GM23338 (cell line): ENCODE results near the gene PLCG2. TPM values are rescaled to one million over a fixed set of nuclear protein-coding genes. Genes with fewer than 3 reads are reported as not detected.

Source experiments
- ATAC-seq: fragments of 200-7000 bp; cut with Tn5 transposase; 3 replicates; pipeline ENCODE4 v1.9.1; 2020
- DNase-seq: peaks from one replicate; pipeline ENCODE4 v3.0.0-alpha.2; 2015; ENCODE audit warnings: low spot score
- H2AFZ ChIP-seq: fragments of 200-600 bp; sonication (generic); 2 replicates; pipeline ENCODE4 v1.8.0; 2016; ENCODE audit warnings: antibody characterized with exemption, mild to moderate bottlenecking, moderate library complexity
- H3F3A ChIP-seq: fragments of 200-600 bp; sonication (generic); replicated peaks from 2 replicates; pipeline ENCODE4 v1.8.0; 2017; ENCODE audit warnings: antibody characterized with exemption, mixed run types, low read depth
- H3K27ac ChIP-seq: fragments of 200-600 bp; sonication (generic); 2 replicates; pipeline ENCODE4 v1.6.1; 2016; ENCODE audit warnings: low read depth
- H3K27me3 ChIP-seq: fragments of 200-600 bp; sonication (generic); 2 replicates; pipeline ENCODE4 v1.8.0; 2016; ENCODE audit warnings: mild to moderate bottlenecking, mixed run types, moderate library complexity; ENCODE audit not compliant: insufficient read depth
- H3K36me3 ChIP-seq: fragments of 200-600 bp; sonication (generic); 2 replicates; pipeline ENCODE4 v1.8.0; 2016; ENCODE audit warnings: mild to moderate bottlenecking; ENCODE audit not compliant: insufficient read depth
- H3K4me1 ChIP-seq: fragments of 200-600 bp; sonication (generic); 2 replicates; pipeline ENCODE4 v1.8.0; 2016; ENCODE audit warnings: mild to moderate bottlenecking, moderate library complexity; ENCODE audit not compliant: insufficient read depth
- H3K4me2 ChIP-seq: fragments of 200-600 bp; sonication (generic); 2 replicates; pipeline ENCODE4 v1.7.1; 2017; ENCODE audit warnings: mixed run types
- H3K4me3 ChIP-seq: fragments of 200-600 bp; sonication (generic); 2 replicates; pipeline ENCODE4 v1.6.1; 2016; ENCODE audit warnings: mixed run types
- H3K79me2 ChIP-seq: fragments of 200-600 bp; sonication (generic); replicated peaks from 2 replicates; pipeline ENCODE4 v1.8.0; 2017; ENCODE audit warnings: mild to moderate bottlenecking; ENCODE audit not compliant: insufficient read depth
- H3K9me2 ChIP-seq: fragments of 200-600 bp; sonication (generic); 2 replicates; pipeline ENCODE4 v1.8.0; 2017; ENCODE audit not compliant: insufficient read depth
- H4K20me1 ChIP-seq: fragments of 200-600 bp; sonication (generic); replicated peaks from 2 replicates; pipeline ENCODE4 v1.8.0; 2017; ENCODE audit warnings: mild to moderate bottlenecking; ENCODE audit not compliant: insufficient read depth
- H3K27ac Mint-ChIP-seq: 2 replicates; pipeline ENCODE4 v1.8.0; 2020; ENCODE audit warnings: inconsistent platforms, mild to moderate bottlenecking, moderate library complexity, mixed read lengths
- H3K27me3 Mint-ChIP-seq: 3 replicates; pipeline ENCODE4 v1.8.0; 2022; ENCODE audit warnings: low read depth, mild to moderate bottlenecking, moderate library complexity, mixed read lengths, inconsistent platforms; ENCODE audit not compliant: insufficient read depth, poor library complexity
- H3K36me3 Mint-ChIP-seq: 3 replicates; pipeline ENCODE4 v1.8.0; 2021; ENCODE audit warnings: low read depth, mild to moderate bottlenecking, inconsistent platforms, moderate library complexity, mixed read lengths
- H3K4me1 Mint-ChIP-seq: 3 replicates; pipeline ENCODE4 v1.8.0; 2020; ENCODE audit warnings: mild to moderate bottlenecking, inconsistent platforms, mixed read lengths
- H3K4me3 Mint-ChIP-seq: 3 replicates; pipeline ENCODE4 v1.8.0; 2021; ENCODE audit warnings: moderate library complexity, mild to moderate bottlenecking, inconsistent platforms, mixed read lengths
- H3K9me3 Mint-ChIP-seq: 3 replicates; pipeline ENCODE4 v1.8.0; 2020; ENCODE audit warnings: moderate library complexity, mild to moderate bottlenecking, inconsistent platforms, mixed read lengths
- ETS1 ChIP-seq: IDR thresholded peaks from 2 replicates; pipeline ENCODE4 v1.6.1; 2016; ENCODE audit warnings: antibody characterized with exemption
- EZH2 ChIP-seq: fragments of 200-600 bp; sonication (generic); IDR thresholded peaks from one replicate; pipeline ENCODE4 v1.8.0; 2017; ENCODE audit warnings: antibody characterized with exemption, mild to moderate bottlenecking, low read depth; ENCODE audit not compliant: unreplicated experiment
- EZH2phosphoT487 ChIP-seq: fragments of 200-600 bp; sonication (generic); IDR thresholded peaks from one replicate; pipeline ENCODE4 v1.8.1; 2018; ENCODE audit warnings: antibody characterized with exemption; ENCODE audit not compliant: unreplicated experiment
- NANOG ChIP-seq: IDR thresholded peaks from 2 replicates; pipeline ENCODE4 v1.6.1; 2016; ENCODE audit warnings: antibody characterized with exemption, borderline replicate concordance
- POLR2AphosphoS5 ChIP-seq: IDR thresholded peaks from 2 replicates; pipeline ENCODE4 v1.6.1; 2016; ENCODE audit warnings: antibody characterized with exemption, low read depth
- STAT1 ChIP-seq: IDR thresholded peaks from one replicate; pipeline ENCODE4 v1.6.1; 2016; ENCODE audit warnings: antibody characterized with exemption; ENCODE audit not compliant: unreplicated experiment
- ZNF114 ChIP-seq: fragments of 250-450 bp; sonication (Bioruptor Pico); IDR thresholded peaks from 2 replicates; pipeline ENCODE4 v1.5.0; 2020; ENCODE audit warnings: mild to moderate bottlenecking, moderate library complexity
- ZNF331 ChIP-seq: fragments of 250-450 bp; sonication (Bioruptor Pico); IDR thresholded peaks from 2 replicates; pipeline ENCODE4 v1.5.0; 2020; ENCODE audit warnings: low read depth, mild to moderate bottlenecking, moderate library complexity
- ZNF462 ChIP-seq: fragments of 250-450 bp; sonication (Bioruptor Pico); IDR thresholded peaks from 2 replicates; pipeline ENCODE4 v1.5.0; 2020; ENCODE audit warnings: mild to moderate bottlenecking, moderate library complexity
- polyA plus RNA-seq: library from polyadenylated mRNA; unstranded; fragments of >200 nt; fragmentation: Nextera tagmentation; extraction: Ambion mirVana; gene quantifications from 2 replicates; pipeline ENCODE4 v1.2.1, GENCODE V29; 2016
- total RNA-seq: library from RNA; depleted of rRNA; stranded (reverse); fragments of >200 nt; shearing (Covaris generic); gene quantifications from 2 replicates; pipeline ENCODE4 v1.2.3, GENCODE V29; 2014

The PLCG2 gene
- total and polyA plus RNA-seq, 2 experiments from 2014 or later, result 2.4 to 5.9 TPM

- Histone ChIP-seq H3K27ac (no peak overlapping the region), H3K4me3 (no peak overlapping the region), H3K79me2 (no peaks in the 10 kb centered on the region), H3K9me2 (no peaks in the 10 kb centered on the region), H3K4me1 (peaks cover 6% of the 10 kb centered on the region), H2AFZ (no peak overlapping the region), H3K4me2 (no peak overlapping the region), H3F3A (no peaks in the 10 kb centered on the region), H3K27me3 (no peaks in the 10 kb centered on the region), H3K36me3 (no peaks in the 10 kb centered on the region), H4K20me1 (no peaks in the 10 kb centered on the region)
- Mint-ChIP-seq H3K4me1 (peaks cover 12% of the 10 kb centered on the region), H3K36me3 (no peaks in the 10 kb centered on the region), H3K9me3 (peaks cover 3% of the 10 kb centered on the region; the same call in 2 of the 3 replicates), H3K4me3 (no peak overlapping the region), H3K27me3 (peaks cover 14% of the 10 kb centered on the region), H3K27ac (no peak overlapping the region)
- TF ChIP-seq STAT1 (no peak), ETS1 (no peak), ZNF462 (CRISPR knock-in tag) (no peak), ZNF114 (no peak), EZH2 (no peak), POLR2AphosphoS5 (no peak), NANOG (no peak), ZNF331 (no peak), EZH2phosphoT487 (no peak)
- DNase-seq, result no peak
- ATAC-seq, result peak; percentile 16; the same call in 2 of the 3 replicates
Measured at GRCh38 chr16:81738783-81739496, 40.2 kb upstream of the PLCG2 start.
